Pancreas (tissue), 10 donors: Measurements from ENCODE around the gene IGF1. TPM values are rescaled to one million over a fixed set of nuclear protein-coding genes. Genes with fewer than 3 reads are reported as not detected.

ENCODE experiments used
- ATAC-seq, 4 donors: fragments of 200-7000 bp; cut with Tn5 transposase; one replicate each; pipeline versions ENCODE4 v1.8.0 to v1.9.1; 2020; ENCODE audit warnings: mild to moderate bottlenecking in 4 of 4, moderate library complexity in 4 of 4
- DNase-seq, 6 donors: peaks; one replicate each; pipeline ENCODE4 v3.0.0-alpha.2; 2020
- FAIRE-seq: peaks from 2 replicates; lab custom pipeline; 2012; peaks lifted over from hg19 to GRCh38; lab: Jason Lieb, UNC
- H3K27ac ChIP-seq, 4 donors: fragments of 200-600 bp; sonication (generic); 1 replicate in 3 of 4; 2 replicates in 1 of 4; pipeline versions ENCODE4 v1.5.0 to v1.8.0; 2020
- H3K27me3 ChIP-seq, 4 donors: fragments of 200-600 bp; one replicate each; pipeline ENCODE4 v1.8.0; 2021
- H3K36me3 ChIP-seq, 3 donors: fragments of 200-600 bp; sonication (generic) in 1 of 3; one replicate each; pipeline versions ENCODE4 v1.5.0 to v1.8.0; 2020 to 2021
- H3K4me1 ChIP-seq, 3 donors: fragments of 200-600 bp; one replicate each; pipeline ENCODE4 v1.8.0; 2021
- H3K4me3 ChIP-seq, 4 donors: fragments of 200-600 bp; sonication (generic) in 2 of 4; one replicate each; pipeline versions ENCODE4 v1.5.0 to v1.8.0; 2020 to 2021
- H3K9me3 ChIP-seq, 4 donors: fragments of 200-600 bp; one replicate each; pipeline ENCODE4 v1.8.0; 2021
- CTCF ChIP-seq, 4 donors: fragments of 200-600 bp; sonication (generic) in 3 of 4; IDR thresholded peaks; one replicate each; pipeline versions ENCODE4 v1.5.0 to v1.8.0; 2021; ENCODE audit warnings: antibody characterized with exemption in 4 of 4
- WGBS, 2 donors: extraction: QIAGEN DNeasy Blood & Tissue Kit; methylation state at CpG; one replicate each; pipeline ENCODE4 v1.1.7; 2013; 5-methylcytosine and 5-hydroxymethylcytosine counted together
- intact Hi-C, 3 donors: fragments of 100-400 bp; cut with DNase I; formaldehyde crosslinking; loops; one replicate each; pipeline versions ENCODE4 v1.11.1 to v1.14.2; 2022
- polyA plus RNA-seq, 2 donors: library from polyadenylated mRNA; stranded (reverse); fragments of 200-250 nt; gene quantifications; one replicate each; pipeline ENCODE4 v1.2.3, GENCODE V29; 2013
- total RNA-seq, 6 donors: library from RNA; stranded (reverse); fragmentation: NEBNext Ultra II Directional in 4 of 6; extraction: Animal tissue kit (Norgen Biotek cat#: 25700) in 4 of 6; gene quantifications; one replicate each; pipeline versions ENCODE4 v1.2.1 to v1.2.4, GENCODE V29; 2021 to 2023
- donor health status: healthy with polysubstance abuse.
- donor health status: DM: no; HTN: no; CAD: no; lungs with moderate emphysema.
- donor health status: DM: no; HTN: no; CAD: no.
- donor health status: control.
- donor health status: control.
- donor health status: Bipolar disorder and iron deficiency.
- donor health status: DM: yes; HTN: yes; CAD: no.
- donor health status: DM: no; HTN: no; CAD: no.
- donor health status: DM: no; HTN: no; CAD: no.
- donor health status: DM: yes; HTN: yes; CAD: no.

Gene IGF1
- total and polyA plus RNA-seq, 8 donors: 1.5 to 23.8 (median 4.6) TPM

GRCh38 chr12:102433304-102433703, 47.1 kb downstream of the IGF1 start:
- DNase-seq (no peak), ATAC-seq (no peak), FAIRE-seq (no peak)
- no peak overlapping the region for H3K4me3 ChIP-seq
- intact Hi-C loops: no loop called here
- H3K9me3 ChIP-seq: no peaks in the 10 kb centered on the region
- H3K4me1 ChIP-seq: peaks cover 0 to 10% (median 8%) of the 10 kb centered on the region in 3 donors
- no peaks in the 10 kb centered on the region for H3K36me3 ChIP-seq
- H3K27me3 ChIP-seq: no peaks in the 10 kb centered on the region
- TF ChIP-seq CTCF (IDR thresholded peaks at IDR 0.05): no peak
- no peak overlapping the region for H3K27ac ChIP-seq
- WGBS, 2 donors: 78 to 87% methylated on average over 1 of the region's 1 CpG

DNA sequence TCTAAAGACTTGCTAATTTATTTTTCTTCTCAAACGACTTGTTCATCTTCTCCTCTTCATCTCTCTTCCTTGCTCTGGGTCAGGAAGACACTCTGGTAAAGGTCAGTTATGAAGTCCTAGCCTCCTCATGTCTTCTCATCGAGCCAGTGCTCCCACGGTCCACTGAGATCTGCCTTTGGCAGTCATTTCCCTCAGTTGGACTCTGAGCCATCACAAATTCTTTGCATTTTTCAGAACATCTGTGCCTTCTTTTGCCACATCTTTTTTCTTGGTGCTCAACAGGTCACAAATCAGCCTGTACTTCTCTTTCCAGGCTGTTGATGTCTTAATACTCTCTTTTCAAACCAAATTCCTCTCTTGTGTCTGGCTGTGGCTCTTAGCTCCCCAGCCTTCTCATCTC, 49.7 kb downstream of the IGF1 start:
- Histone ChIP-seq H3K4me3 (no peak overlapping the region), H3K36me3 (no peaks in the 10 kb centered on the region), H3K27me3 (no peaks in the 10 kb centered on the region), H3K27ac (no peak overlapping the region), H3K4me1 (peaks cover 0 to 9% (median 0%) of the 10 kb centered on the region in 3 donors), H3K9me3 (no peaks in the 10 kb centered on the region)
- intact Hi-C loops: no loop called here
- no peak for TF ChIP-seq CTCF (IDR thresholded peaks at IDR 0.05)
- peak in 1 of 4 donors; percentile 10 for ATAC-seq
- 41 to 64% methylated on average over 3 of the region's 3 CpGs for WGBS, 2 donors
- no peak for DNase-seq
- FAIRE-seq: no peak

DNA sequence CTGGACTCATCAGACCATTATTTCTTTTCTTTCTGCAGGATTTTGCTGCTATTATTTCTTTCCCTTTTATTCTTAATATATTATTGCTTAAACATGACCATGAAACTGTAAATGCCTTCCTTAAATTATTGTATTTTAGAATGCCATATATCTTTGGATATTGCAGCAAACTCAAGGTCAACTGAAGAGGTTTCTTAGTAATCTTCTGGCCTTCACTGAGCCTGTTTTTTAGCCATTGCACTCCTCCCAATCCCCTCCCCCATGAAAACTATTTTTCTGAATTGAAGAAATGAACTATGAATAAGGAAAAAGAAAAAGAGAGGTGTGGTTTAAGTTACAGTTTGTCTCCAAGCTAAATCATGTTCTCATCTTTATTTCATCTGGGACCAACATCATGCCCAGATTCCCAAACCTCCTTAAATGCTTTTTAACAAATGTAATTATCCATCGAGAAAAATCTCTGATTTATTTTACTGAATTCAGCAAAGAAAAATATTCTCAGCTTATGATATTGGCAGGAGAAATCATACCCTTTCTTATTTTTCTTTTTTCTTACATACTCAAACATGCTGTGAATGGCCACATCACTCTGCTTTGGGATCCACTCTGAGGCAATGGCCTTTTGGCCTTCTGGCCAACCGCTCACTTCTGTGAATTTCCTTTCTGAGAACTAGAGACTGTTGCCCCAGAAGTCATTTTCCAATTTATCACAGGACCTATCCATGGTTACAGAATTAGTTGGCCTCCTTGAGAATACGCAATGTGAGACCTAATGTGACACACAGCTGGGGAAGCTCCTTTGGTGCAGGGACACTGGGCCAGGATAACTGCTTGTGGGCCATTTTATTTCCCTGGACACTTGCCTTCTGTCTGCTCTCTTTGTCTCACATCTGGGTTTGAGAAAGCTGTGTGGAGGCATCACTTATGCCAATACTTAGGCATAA, 50.9 kb downstream of the IGF1 start:
- Histone ChIP-seq H3K27ac (no peak overlapping the region), H3K9me3 (no peaks in the 10 kb centered on the region), H3K27me3 (no peaks in the 10 kb centered on the region), H3K4me3 (no peak overlapping the region), H3K4me1 (no peaks in the 10 kb centered on the region), H3K36me3 (no peaks in the 10 kb centered on the region)
- peak in 3 of 4 donors; percentile 21 to 51 (median 31) for ATAC-seq
- no peak for TF ChIP-seq CTCF (IDR thresholded peaks at IDR 0.05)
- intact Hi-C loops: no loop called here
- no peak for DNase-seq
- FAIRE-seq: no peak
- 88 to 91% methylated on average over 3 of the region's 3 CpGs for WGBS, 2 donors

- intact Hi-C loops: no loop called here
- no peaks in the 10 kb centered on the region for H3K36me3 ChIP-seq
- peaks cover 0 to 2% (median 0%) of the 10 kb centered on the region in 3 donors for H3K4me1 ChIP-seq
- no peak overlapping the region for H3K4me3 ChIP-seq
- WGBS, 2 donors: 75 to 77% methylated on average over 7 of the region's 7 CpGs
- TF ChIP-seq CTCF (IDR thresholded peaks at IDR 0.05): no peak
- peak in 2 of 6 donors; percentile 16 to 30 for DNase-seq
- ATAC-seq: peak in 1 of 4 donors; percentile 25
- H3K27me3 ChIP-seq: no peaks in the 10 kb centered on the region
- H3K9me3 ChIP-seq: no peaks in the 10 kb centered on the region
- no peak for FAIRE-seq
- H3K27ac ChIP-seq: no peak overlapping the region
Measured at GRCh38 chr12:102427543-102427941, 52.8 kb downstream of the IGF1 start.
